ENCODE data around the gene SLC38A10. TPM values are rescaled to one million over a fixed set of nuclear protein-coding genes. Genes with fewer than 3 reads are reported as not detected.

SLC38A10 gene
- total RNA-seq, 3 donors from 2014 or later: 45.7 to 58.6 (median 53.9) TPM

GRCh38 chr17:81246343-81246670 is 48.8 kb downstream of the SLC38A10 start:
- H3K36me3 Mint-ChIP-seq (ENCODE audit: insufficient read depth): peaks cover 11% of the 10 kb centered on the region
- no peaks in the 10 kb centered on the region for H3K27me3 Mint-ChIP-seq (ENCODE audit: low read depth)
- no peak overlapping the region for H3K4me3 Mint-ChIP-seq
- peaks cover 13% of the 10 kb centered on the region for H3K4me1 Mint-ChIP-seq (ENCODE audit: low read depth)
- ATAC-seq (no peak), DNase-seq (no peak)
- no peaks in the 10 kb centered on the region for H3K9me3 Mint-ChIP-seq

DNA sequence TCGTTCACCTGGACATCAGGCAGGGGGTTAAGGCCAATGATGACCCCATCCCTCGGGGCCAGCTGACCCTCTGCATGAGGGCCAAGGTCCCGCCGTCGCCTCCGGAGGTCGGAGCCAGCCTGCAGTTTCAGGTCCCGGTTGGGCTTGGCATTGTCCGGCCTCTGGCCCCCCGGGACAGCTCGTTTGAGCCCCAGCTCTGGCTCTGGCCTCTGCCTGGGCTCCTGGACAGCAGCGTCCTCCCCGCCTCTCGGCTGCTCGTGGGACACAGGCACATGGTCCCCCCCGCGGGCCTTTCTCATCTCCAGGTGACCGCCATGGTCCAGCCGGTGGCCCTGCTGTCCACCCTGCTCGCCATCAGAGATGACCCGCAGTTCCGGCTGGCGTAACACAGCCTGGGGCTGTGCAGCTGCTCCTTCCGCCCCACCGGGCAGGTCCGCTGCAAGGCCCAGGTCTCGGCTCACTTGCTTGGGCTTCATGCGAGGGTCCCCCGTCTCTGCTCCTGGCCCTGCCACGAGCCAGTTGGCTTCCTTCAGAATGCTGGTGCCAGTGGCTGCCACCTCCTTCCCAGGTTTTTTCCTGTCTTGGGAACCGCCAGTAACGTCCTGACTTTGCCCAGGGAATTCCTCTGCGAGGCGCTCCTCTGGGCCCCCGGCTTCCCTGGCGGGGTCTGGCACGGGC is 49.3 kb downstream of the SLC38A10 start:
- ATAC-seq (no peak), DNase-seq (no peak)
- no peaks in the 10 kb centered on the region for H3K9me3 Mint-ChIP-seq
- no peaks in the 10 kb centered on the region for H3K27me3 Mint-ChIP-seq (ENCODE audit: low read depth)
- H3K36me3 Mint-ChIP-seq (ENCODE audit: insufficient read depth): peaks cover 9% of the 10 kb centered on the region
- H3K4me1 Mint-ChIP-seq (ENCODE audit: low read depth): peaks cover 15% of the 10 kb centered on the region
- no peak overlapping the region for H3K4me3 Mint-ChIP-seq

- Mint-ChIP-seq H3K9me3 (no peaks in the 10 kb centered on the region), H3K4me3 (no peak overlapping the region), H3K27me3 (ENCODE audit: low read depth) (no peaks in the 10 kb centered on the region), H3K36me3 (ENCODE audit: insufficient read depth) (peaks cover 5% of the 10 kb centered on the region), H3K4me1 (ENCODE audit: low read depth) (peaks cover 20% of the 10 kb centered on the region)
- ATAC-seq (peak; percentile 17 to 39), DNase-seq (no peak)
Measured at GRCh38 chr17:81245024-81245664, 50.0 kb downstream of the SLC38A10 start.

DNA sequence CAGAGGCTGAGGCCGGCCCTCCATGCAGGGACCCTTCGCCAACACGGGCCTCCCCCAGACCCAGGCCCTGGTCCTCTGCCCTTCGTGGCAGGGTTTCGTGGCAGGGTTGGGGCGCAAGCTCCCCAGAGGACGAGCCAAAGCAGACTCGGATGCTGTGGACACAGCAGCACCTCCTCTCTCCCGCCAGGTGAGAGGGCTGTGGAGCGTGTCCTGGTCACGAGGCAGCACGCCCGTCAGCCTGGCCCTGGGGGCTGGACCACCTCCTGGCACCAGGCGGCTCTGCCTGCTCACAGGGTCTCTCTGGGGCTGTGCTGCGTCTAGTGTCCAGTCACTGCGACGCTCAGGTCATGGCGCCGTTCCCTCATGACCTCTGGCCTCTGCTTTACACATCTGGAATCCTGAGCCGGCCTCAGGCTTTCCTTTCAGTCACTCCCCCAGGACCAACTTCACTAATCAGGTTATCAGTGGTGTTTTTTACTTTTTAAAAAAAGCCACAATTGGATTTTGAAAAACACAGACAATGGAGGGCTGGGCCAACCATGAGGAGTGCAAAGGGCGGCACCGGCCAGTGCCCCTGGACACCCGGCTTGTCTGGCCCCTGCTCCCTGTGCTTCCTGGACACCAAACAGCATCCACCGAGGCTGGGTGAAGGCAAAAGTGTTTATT is 50.6 kb downstream of the SLC38A10 start:
- peaks cover 2% of the 10 kb centered on the region for H3K36me3 Mint-ChIP-seq (ENCODE audit: insufficient read depth)
- peaks cover 23% of the 10 kb centered on the region for H3K4me1 Mint-ChIP-seq (ENCODE audit: low read depth)
- DNase-seq: no peak
- H3K4me3 Mint-ChIP-seq: no peak overlapping the region
- no peaks in the 10 kb centered on the region for H3K9me3 Mint-ChIP-seq
- no peaks in the 10 kb centered on the region for H3K27me3 Mint-ChIP-seq (ENCODE audit: low read depth)
- no peak for ATAC-seq

GRCh38 chr17:81243333-81243664 is 51.8 kb downstream of the SLC38A10 start:
- H3K4me1 Mint-ChIP-seq (ENCODE audit: low read depth): peaks cover 23% of the 10 kb centered on the region
- peaks cover 2% of the 10 kb centered on the region for H3K36me3 Mint-ChIP-seq (ENCODE audit: insufficient read depth)
- no peak for DNase-seq

DNA sequence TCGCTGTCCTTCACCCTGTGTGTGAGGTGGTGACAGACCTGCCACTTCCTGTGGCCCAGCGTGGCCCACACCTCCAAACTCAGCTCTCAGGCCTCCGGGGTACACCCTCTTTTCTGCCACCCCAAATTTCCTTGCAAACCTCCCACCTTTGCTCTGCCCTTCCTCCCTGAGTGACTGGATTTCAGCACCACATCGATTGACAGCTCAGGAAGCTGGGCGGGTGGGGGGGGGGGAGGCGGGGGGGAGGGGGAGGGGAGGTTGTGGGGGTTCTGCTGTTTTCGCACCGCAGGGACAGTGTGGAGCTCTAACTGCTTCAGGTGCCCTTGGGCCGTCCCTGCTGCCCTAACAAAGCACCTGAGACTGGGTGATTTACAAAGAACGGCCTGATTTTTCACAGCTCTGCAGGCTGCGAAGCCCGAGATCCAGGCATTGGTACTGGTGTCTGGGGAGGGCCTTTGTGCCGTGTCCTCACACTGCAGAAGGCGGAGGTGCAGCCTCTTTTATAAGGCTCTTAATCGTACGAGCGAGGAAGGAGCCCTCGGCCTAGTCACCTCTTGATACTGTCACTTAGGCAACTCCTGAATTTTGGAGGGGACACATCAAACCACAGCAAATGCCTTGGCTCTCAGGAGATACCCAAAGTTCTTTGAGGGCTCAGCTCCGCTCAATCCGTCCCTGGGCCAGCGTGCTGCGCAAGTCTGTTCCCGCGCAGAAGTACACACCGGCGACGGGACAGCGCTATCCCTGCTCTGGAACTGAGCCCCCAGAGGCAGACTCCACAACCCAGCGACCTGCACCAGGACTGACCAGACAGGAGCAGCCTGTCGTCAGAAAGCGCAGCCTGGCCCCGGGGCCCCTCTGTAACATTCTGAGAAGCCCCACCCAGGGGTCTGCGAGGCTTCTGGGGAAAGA is 52.4 kb downstream of the SLC38A10 start:
- DNase-seq: no peak
- no peak for ATAC-seq
- H3K4me1 Mint-ChIP-seq (ENCODE audit: low read depth): peaks cover 28% of the 10 kb centered on the region
- no peaks in the 10 kb centered on the region for H3K9me3 Mint-ChIP-seq
- peaks cover 2% of the 10 kb centered on the region for H3K36me3 Mint-ChIP-seq (ENCODE audit: insufficient read depth)
- H3K4me3 Mint-ChIP-seq: peak overlapping the region; percentile 38
- no peaks in the 10 kb centered on the region for H3K27me3 Mint-ChIP-seq (ENCODE audit: low read depth)

More at GRCh38 chr17:81243333-81243664, 51.8 kb downstream of the SLC38A10 start:
- no peak overlapping the region for H3K4me3 Mint-ChIP-seq
- H3K27me3 Mint-ChIP-seq (ENCODE audit: low read depth): no peaks in the 10 kb centered on the region
- H3K9me3 Mint-ChIP-seq: no peaks in the 10 kb centered on the region
- no peak for ATAC-seq

- Mint-ChIP-seq H3K4me1 (ENCODE audit: low read depth) (peaks cover 34% of the 10 kb centered on the region), H3K4me3 (peak overlapping the region; percentile 95), H3K36me3 (ENCODE audit: insufficient read depth) (peaks cover 2% of the 10 kb centered on the region), H3K27me3 (ENCODE audit: low read depth) (no peaks in the 10 kb centered on the region), H3K9me3 (no peaks in the 10 kb centered on the region)
- peak; percentile 59 for DNase-seq
- ATAC-seq: no peak
Measured at GRCh38 chr17:81241648-81242420, 53.3 kb downstream of the SLC38A10 start.

- ATAC-seq (no peak), DNase-seq (no peak)
- no peaks in the 10 kb centered on the region for H3K9me3 Mint-ChIP-seq
- no peaks in the 10 kb centered on the region for H3K27me3 Mint-ChIP-seq (ENCODE audit: low read depth)
- H3K36me3 Mint-ChIP-seq (ENCODE audit: insufficient read depth): peaks cover 2% of the 10 kb centered on the region
- H3K4me1 Mint-ChIP-seq (ENCODE audit: low read depth): peaks cover 34% of the 10 kb centered on the region
- H3K4me3 Mint-ChIP-seq: peak overlapping the region; percentile 95
Measured at GRCh38 chr17:81241203-81241602, 53.9 kb downstream of the SLC38A10 start.

DNA sequence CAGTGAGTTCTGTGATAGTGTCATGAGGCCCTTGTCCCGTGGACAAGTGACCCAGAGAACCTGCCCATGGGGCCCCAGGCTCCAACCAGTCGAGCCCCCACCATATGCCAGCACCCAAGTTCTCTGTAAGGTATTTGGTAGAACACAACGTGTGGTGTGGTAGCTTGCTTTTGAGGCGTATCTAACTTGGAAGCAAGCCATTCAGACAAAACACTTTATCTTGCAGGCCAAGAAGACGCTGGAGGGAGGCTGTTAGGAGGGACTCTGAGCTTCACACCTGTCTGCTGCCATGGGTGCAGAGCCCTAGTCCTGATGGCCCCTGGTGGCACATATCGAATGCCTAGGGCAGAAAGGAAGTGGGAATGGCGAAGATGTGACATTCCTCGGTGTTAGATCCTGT is 54.3 kb downstream of the SLC38A10 start:
- no peak for DNase-seq
- H3K4me1 Mint-ChIP-seq (ENCODE audit: low read depth): peaks cover 34% of the 10 kb centered on the region
- no peak for ATAC-seq
- peak overlapping the region; percentile 95 for H3K4me3 Mint-ChIP-seq
- peaks cover 2% of the 10 kb centered on the region for H3K36me3 Mint-ChIP-seq (ENCODE audit: insufficient read depth)
- no peaks in the 10 kb centered on the region for H3K9me3 Mint-ChIP-seq
- H3K27me3 Mint-ChIP-seq (ENCODE audit: low read depth): no peaks in the 10 kb centered on the region

- Mint-ChIP-seq H3K36me3 (ENCODE audit: insufficient read depth) (peaks cover 3% of the 10 kb centered on the region), H3K4me1 (ENCODE audit: low read depth) (peaks cover 34% of the 10 kb centered on the region), H3K27me3 (ENCODE audit: low read depth) (no peaks in the 10 kb centered on the region), H3K9me3 (no peaks in the 10 kb centered on the region), H3K4me3 (peak overlapping the region; percentile 95)
- ATAC-seq (peak; percentile 5), DNase-seq (peak; percentile 39)
Measured at GRCh38 chr17:81239714-81240555, 55.2 kb downstream of the SLC38A10 start.

- ATAC-seq: peak; percentile 94 to 95
- Mint-ChIP-seq H3K9me3 (no peaks in the 10 kb centered on the region), H3K27me3 (ENCODE audit: low read depth) (no peaks in the 10 kb centered on the region), H3K4me1 (ENCODE audit: low read depth) (peaks cover 35% of the 10 kb centered on the region), H3K36me3 (ENCODE audit: insufficient read depth) (peaks cover 6% of the 10 kb centered on the region), H3K4me3 (peak within 1 kb of the TSS; percentile 95)
- peak; percentile 91 for DNase-seq
Measured at GRCh38 chr17:81238815-81239713, 56.0 kb downstream of the SLC38A10 start, which contains the start of the genes NDUFAF8 and TEPSIN. TSS of gene NDUFAF8 (plus strand) at chr17:81239318. CDS start at chr17:81239364, 46 bp downstream. TSS of gene TEPSIN (minus strand) at chr17:81239055. CDS start at chr17:81239033, 22 bp downstream.

DNA sequence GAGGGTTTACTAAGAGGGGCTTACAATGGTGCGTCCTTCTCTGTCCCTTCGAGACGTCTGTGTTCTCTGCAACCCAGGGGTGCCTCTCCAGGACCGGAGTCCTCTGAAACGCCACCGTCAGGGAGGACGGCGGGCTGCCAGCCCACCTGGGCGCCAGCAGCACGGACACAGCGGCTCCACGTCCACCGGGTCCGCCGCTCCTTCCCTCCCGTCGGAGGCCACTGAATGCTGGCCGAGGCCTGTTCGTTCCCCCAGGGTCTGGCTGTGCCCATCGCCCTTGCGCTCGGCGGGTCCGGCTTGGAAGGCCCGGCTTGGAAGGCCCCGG is 56.7 kb downstream of the SLC38A10 start:
- H3K27me3 Mint-ChIP-seq (ENCODE audit: low read depth): no peaks in the 10 kb centered on the region
- DNase-seq (no peak), ATAC-seq (no peak)
- H3K4me3 Mint-ChIP-seq: peak overlapping the region; percentile 95
- H3K9me3 Mint-ChIP-seq: no peaks in the 10 kb centered on the region
- H3K36me3 Mint-ChIP-seq (ENCODE audit: insufficient read depth): peaks cover 6% of the 10 kb centered on the region
- H3K4me1 Mint-ChIP-seq (ENCODE audit: low read depth): peaks cover 35% of the 10 kb centered on the region

All from activated T-cell treated with anti-CD3 and anti-CD28 coated beads, Interleukin-2, amount 50 U/mL, for 4 hours (primary cell).